HG03097 (cell line): Measurements from ENCODE around the gene C1orf74.

Source experiments
- ATAC-seq: cut with Tn5 transposase; IDR thresholded peaks from one replicate; pipeline ENCODE4 v1.9.1; 2021; ENCODE audit not compliant: unreplicated experiment, low FRiP score

C1orf74 gene

GRCh38 chr1:209748620-209749019 lies 35.7 kb downstream of the C1orf74 start:
- ATAC-seq = no peak

GRCh38 chr1:209747580-209748262 lies 36.6 kb downstream of the C1orf74 start:
- peak; percentile 81 for ATAC-seq

DNA sequence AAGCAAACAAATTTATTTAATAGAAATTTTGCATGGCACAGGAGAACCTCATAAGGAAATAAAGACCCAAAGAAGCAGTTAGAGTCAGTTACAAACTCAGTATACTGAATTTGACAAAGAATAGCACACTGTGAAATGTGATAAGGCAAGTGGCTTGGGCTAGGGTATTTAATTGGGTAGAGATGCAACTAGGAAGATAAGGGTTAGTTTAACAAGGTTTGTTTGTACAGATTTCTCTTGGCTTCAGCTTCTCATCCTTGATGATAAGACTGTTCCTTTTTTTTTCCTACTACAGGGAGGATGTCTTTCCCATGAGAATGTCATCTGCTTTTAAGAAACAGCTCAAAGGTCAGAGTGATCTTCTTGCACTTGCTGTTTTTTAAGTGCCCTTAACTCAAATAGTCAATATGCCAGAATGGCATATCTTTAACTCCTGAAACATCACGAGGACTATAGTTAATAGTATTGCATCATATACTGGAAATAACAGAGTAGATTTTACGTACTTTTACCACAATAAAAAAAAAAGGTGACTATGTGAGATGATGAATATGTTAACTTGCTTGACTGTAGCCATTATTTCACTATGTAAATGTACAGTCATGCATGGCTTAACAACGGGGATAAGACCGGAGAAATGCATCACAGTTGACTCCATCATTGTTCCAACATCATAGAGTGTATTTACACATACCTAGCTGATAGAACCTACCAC lies 37.8 kb downstream of the C1orf74 start:
- no peak for ATAC-seq

DNA sequence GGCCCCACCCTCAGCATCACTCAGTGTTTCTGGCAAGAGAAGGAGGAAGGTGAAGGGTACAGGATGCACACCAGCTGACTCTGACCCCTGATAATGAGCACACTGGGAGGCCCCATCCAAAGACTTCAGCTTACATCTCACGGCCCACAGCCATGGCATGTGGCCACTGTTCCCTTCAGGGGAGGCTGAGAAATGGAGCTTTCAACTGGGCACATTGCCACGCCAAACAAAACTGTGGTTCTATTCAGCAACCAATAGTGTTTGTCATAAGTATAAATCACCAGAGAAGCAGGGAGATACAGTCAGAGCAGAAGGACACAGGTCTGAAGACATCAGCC lies 41.2 kb downstream of the C1orf74 start:
- no peak for ATAC-seq

GRCh38 chr1:209742409-209743144 lies 41.8 kb downstream of the C1orf74 start:
- ATAC-seq = no peak

GRCh38 chr1:209741889-209742288 lies 42.5 kb downstream of the C1orf74 start:
- ATAC-seq = no peak

- no peak for ATAC-seq
Measured at GRCh38 chr1:209741193-209741592, 43.2 kb downstream of the C1orf74 start.

- no peak for ATAC-seq
Measured at GRCh38 chr1:209738270-209738669, 46.1 kb downstream of the C1orf74 start.

GRCh38 chr1:209737118-209737505 lies 47.2 kb downstream of the C1orf74 start:
- no peak for ATAC-seq

DNA sequence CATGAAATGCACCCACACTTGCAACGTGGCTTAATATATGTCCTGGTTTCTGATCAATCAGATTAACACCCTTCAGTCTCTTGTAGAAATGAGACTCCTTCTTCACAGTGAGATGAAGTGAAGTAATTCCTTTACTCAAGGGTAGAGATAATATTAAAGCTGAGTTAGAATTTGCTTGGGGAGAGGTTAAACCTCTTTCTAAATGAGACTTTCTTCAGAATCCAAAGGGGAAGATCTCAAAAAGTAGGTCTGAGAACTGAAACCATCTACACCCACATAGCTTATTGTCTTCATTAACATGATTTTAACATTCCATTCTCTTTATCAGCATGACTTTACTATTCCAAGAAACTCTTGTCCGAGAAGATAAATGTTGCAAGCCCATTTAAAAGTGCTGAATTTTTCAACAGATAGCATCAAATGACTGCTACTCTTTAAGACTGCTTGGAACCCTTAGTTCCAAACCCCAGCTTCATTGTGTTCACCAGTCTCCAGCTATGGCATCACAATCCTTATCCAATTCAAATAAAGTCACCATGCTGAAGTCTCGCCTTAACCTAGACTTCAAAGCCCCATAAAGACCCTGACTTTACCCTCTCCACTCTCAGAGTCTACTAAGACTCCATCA lies 47.8 kb downstream of the C1orf74 start:
- ATAC-seq = no peak

DNA sequence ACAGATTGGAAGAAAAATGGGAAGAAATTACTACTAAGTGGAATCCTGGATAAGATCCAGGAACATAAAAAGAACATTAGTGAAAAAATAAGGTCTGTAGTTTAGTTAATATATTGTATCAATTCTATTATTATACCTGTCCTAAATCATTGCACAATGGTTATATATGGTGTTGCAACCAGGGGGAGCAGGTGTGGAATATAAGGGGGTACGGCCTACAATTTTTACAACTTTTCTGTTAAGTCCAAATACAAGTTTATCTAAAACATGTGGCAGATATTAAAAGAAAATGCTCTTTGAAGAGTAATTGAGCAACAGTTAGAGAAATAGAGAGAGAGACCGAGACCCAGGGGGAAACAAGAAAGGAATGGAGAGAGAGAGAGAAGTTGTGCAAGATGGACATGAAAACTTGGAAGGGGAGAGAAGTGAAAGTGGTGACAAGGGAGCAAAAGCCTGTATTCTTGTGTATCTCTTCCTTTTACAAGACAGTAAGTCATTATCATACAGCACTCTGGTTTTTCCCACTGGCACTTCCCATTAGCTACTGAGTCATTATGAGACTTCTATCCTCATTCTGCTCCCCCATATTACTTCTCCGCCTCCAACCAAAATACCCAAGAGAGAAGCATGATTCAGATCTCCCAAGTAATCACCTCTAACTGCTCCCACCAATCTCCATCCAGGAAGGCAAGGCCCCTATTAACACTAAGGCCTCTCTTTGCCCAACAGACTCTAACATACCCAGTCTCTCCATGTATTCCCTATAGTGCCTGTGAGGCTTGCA lies 50.8 kb downstream of the C1orf74 start:
- no peak for ATAC-seq

DNA sequence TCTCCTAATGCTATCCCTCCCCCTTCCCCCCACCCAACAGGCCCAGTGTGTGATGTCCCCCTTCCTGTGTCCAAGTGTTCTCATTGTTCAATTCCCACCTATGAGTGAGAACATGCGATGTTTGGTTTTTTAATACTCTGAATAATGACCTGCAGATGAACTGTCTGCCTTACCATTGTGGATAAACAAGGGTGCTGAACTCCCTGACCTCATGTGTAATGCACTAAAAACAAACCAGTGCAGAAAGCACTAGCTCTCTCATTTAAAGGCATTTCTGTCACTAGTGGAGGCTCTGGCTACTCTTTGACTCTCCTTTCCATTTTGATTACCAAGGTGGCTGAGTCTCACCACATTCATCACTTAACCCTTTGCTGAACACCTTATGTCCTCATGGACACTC lies 51.6 kb downstream of the C1orf74 start:
- ATAC-seq = no peak

GRCh38 chr1:209729436-209729835 lies 54.9 kb downstream of the C1orf74 start:
- ATAC-seq = no peak
